ENCODE measurements around the gene HOXA3. TPM values are rescaled to one million over a fixed set of nuclear protein-coding genes. Genes with fewer than 3 reads are reported as not detected.
A peak's percentile ranks its signal among the peaks of the same experiment; 100 is the strongest.

HOXA3 gene
- total and polyA plus RNA-seq, 2 of the 13 experiments (the other 11 are each of a cell fraction or from before 2014, with no cell fraction given), result 2.9 to 4.6 TPM

DNA sequence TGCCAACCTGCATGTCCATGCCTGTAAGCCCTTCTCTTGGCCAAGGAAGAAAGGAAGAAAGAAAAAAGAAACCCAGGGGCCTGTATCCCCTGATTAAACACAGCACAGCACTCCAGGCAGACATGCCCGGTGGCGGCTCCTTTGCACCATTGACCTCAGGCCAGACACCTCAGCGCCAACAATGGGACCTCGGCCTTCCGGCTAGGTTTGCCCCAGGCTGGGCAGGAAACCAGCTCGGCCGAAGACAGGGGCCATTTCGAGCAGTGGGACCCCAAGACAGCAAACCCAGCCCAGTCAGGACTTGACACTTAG, 18.9 kb upstream of the HOXA3 start (continued):
- no peak for TF ChIP-seq HDAC2 (CRISPR knock-in tag; IDR thresholded peaks at IDR 0.05)
- TF ChIP-seq HOXA7 (CRISPR knock-in tag; IDR thresholded peaks at IDR 0.05), result no peak
- TF ChIP-seq, protein P1, sequence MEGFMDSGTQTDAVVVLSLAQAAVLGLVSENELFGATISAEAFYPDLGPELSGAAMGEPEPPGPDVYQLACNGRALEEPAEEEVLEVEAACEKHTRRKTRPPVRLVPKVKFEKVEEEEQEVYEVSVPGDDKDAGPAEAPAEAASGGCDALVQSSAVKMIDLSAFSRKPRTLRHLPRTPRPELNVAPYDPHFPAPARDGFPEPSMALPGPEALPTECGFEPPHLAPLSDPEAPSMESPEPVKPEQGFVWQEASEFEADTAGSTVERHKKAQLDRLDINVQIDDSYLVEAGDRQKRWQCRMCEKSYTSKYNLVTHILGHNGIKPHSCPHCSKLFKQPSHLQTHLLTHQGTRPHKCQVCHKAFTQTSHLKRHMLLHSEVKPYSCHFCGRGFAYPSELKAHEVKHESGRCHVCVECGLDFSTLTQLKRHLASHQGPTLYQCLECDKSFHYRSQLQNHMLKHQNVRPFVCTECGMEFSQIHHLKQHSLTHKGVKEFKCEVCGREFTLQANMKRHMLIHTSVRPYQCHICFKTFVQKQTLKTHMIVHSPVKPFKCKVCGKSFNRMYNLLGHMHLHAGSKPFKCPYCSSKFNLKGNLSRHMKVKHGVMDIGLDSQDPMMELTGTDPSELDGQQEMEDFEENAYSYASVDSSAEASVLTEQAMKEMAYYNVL (CRISPR knock-in tag; IDR thresholded peaks at IDR 0.05; ENCODE audit: borderline replicate concordance), result 0 out of 2 replicates have a peak, but pooled peaks have one; percentile 28
- no peak for TF ChIP-seq CBX5 (CRISPR knock-in tag; IDR thresholded peaks at IDR 0.05; ENCODE audit: borderline replicate concordance)
- TF ChIP-seq ZFX (CRISPR knock-in tag; IDR thresholded peaks at IDR 0.05; ENCODE audit: low read depth), result 0 out of 2 replicates have a peak, but pooled peaks have one; percentile 25
- no peak for TF ChIP-seq ZNF777 (CRISPR knock-in tag; IDR thresholded peaks at IDR 0.05)
- TF ChIP-seq, protein P2, sequence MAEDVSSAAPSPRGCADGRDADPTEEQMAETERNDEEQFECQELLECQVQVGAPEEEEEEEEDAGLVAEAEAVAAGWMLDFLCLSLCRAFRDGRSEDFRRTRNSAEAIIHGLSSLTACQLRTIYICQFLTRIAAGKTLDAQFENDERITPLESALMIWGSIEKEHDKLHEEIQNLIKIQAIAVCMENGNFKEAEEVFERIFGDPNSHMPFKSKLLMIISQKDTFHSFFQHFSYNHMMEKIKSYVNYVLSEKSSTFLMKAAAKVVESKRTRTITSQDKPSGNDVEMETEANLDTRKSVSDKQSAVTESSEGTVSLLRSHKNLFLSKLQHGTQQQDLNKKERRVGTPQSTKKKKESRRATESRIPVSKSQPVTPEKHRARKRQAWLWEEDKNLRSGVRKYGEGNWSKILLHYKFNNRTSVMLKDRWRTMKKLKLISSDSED (CRISPR knock-in tag; IDR thresholded peaks at IDR 0.05), result no peak
- TF ChIP-seq, protein P3, sequence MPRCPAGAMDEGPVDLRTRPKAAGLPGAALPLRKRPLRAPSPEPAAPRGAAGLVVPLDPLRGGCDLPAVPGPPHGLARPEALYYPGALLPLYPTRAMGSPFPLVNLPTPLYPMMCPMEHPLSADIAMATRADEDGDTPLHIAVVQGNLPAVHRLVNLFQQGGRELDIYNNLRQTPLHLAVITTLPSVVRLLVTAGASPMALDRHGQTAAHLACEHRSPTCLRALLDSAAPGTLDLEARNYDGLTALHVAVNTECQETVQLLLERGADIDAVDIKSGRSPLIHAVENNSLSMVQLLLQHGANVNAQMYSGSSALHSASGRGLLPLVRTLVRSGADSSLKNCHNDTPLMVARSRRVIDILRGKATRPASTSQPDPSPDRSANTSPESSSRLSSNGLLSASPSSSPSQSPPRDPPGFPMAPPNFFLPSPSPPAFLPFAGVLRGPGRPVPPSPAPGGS (CRISPR knock-in tag; IDR thresholded peaks at IDR 0.05), result no peak
- TF ChIP-seq, protein P4, sequence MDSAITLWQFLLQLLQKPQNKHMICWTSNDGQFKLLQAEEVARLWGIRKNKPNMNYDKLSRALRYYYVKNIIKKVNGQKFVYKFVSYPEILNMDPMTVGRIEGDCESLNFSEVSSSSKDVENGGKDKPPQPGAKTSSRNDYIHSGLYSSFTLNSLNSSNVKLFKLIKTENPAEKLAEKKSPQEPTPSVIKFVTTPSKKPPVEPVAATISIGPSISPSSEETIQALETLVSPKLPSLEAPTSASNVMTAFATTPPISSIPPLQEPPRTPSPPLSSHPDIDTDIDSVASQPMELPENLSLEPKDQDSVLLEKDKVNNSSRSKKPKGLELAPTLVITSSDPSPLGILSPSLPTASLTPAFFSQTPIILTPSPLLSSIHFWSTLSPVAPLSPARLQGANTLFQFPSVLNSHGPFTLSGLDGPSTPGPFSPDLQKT (CRISPR knock-in tag; IDR thresholded peaks at IDR 0.05; ENCODE audit: borderline replicate concordance), result no peak
- TF ChIP-seq SKI (IDR thresholded peaks at IDR 0.05; ENCODE audit: partially characterized antibody), result peak; percentile 16
- TF ChIP-seq GFI1 (CRISPR knock-in tag; IDR thresholded peaks at IDR 0.05; ENCODE audit: borderline replicate concordance), result no peak
- TF ChIP-seq, protein P5, sequence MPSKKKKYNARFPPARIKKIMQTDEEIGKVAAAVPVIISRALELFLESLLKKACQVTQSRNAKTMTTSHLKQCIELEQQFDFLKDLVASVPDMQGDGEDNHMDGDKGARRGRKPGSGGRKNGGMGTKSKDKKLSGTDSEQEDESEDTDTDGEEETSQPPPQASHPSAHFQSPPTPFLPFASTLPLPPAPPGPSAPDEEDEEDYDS (CRISPR knock-in tag; IDR thresholded peaks at IDR 0.05), result no peak
- TF ChIP-seq SMC3 (IDR thresholded peaks at IDR 0.05; ENCODE audit: low read length), result no peak
- TF ChIP-seq GABPB1 (CRISPR knock-in tag; IDR thresholded peaks at IDR 0.05), result peak; percentile 36; the same call in 1 of the 2 replicates
- TF ChIP-seq CC2D1A (CRISPR knock-in tag; IDR thresholded peaks at IDR 0.05), result no peak
- TF ChIP-seq NFE2L2 (IDR thresholded peaks at IDR 0.05; ENCODE audit: low read length), result no peak
- no peak for TF ChIP-seq ATM (IDR thresholded peaks at IDR 0.05; ENCODE audit: borderline replicate concordance)
- TF ChIP-seq ZFY (CRISPR knock-in tag; IDR thresholded peaks at IDR 0.05), result peak; percentile 33; the same call in 1 of the 2 replicates
- 0 out of 2 replicates have a peak, but pooled peaks have one; percentile 9 for TF ChIP-seq NR2F6 (IDR thresholded peaks at IDR 0.05)
- TF ChIP-seq NR2F6 (CRISPR knock-in tag; IDR thresholded peaks at IDR 0.05), result 0 out of 2 replicates have a peak, but pooled peaks have one; percentile 8
- no peak for TF ChIP-seq RFXANK (CRISPR knock-in tag; IDR thresholded peaks at IDR 0.05)
- no peak for TF ChIP-seq ZSCAN9 (CRISPR knock-in tag; IDR thresholded peaks at IDR 0.05; ENCODE audit: borderline replicate concordance)

Measured in HepG2 (cell line).